ENCODE data around the gene MYEOV. TPM values are rescaled to one million over a fixed set of nuclear protein-coding genes. Genes with fewer than 3 reads are reported as not detected.

Gene MYEOV
- total and polyA plus RNA-seq, 4 donors = 0.79 to 0.90 TPM; not detected in 2

GRCh38 chr11:69250186-69251056 lies 43.5 kb upstream of the MYEOV start:
- 85% methylated on average over 16 of the region's 16 CpGs for WGBS
- TF ChIP-seq EGR1 (IDR thresholded peaks at IDR 0.05; ENCODE audit: low read depth in 2 of 2) (no peak), FOXA1 (IDR thresholded peaks at IDR 0.05) (no peak), REST (IDR thresholded peaks at IDR 0.05) (no peak), HNF4G (IDR thresholded peaks at IDR 0.05) (no peak), JUND (IDR thresholded peaks at IDR 0.05) (no peak), RAD21 (IDR thresholded peaks at IDR 0.05) (no peak), MAX (IDR thresholded peaks at IDR 0.05) (no peak)
- Histone ChIP-seq H3K9me3 (ENCODE audit: control insufficient read depth in 4 of 4, low read length in 3 of 4) (peaks cover 0 to 5% (median 2%) of the 10 kb centered on the region in 4 donors), H3K4me3 (ENCODE audit: low read depth in 1 of 3, low read length in 3 of 3) (no peak overlapping the region), H3K27me3 (ENCODE audit: control insufficient read depth in 4 of 4, insufficient read depth in 4 of 4, low read length in 3 of 4) (no peaks in the 10 kb centered on the region), H3K27ac (ENCODE audit: low read depth in 1 of 2, low read length in 2 of 2) (no peak overlapping the region), H3K4me1 (ENCODE audit: control insufficient read depth in 4 of 4, insufficient read depth in 4 of 4, low read length in 3 of 4) (no peaks in the 10 kb centered on the region), H3K9ac (ENCODE audit: low read depth in 1 of 2, low read length in 2 of 2) (no peak overlapping the region), H3K36me3 (ENCODE audit: control insufficient read depth in 4 of 4, insufficient read depth in 3 of 4, low read depth in 1 of 4, low read length in 3 of 4) (no peaks in the 10 kb centered on the region)
- no peak for DNase-seq (ENCODE audit: low spot score)

GRCh38 chr11:69251057-69251393 lies 42.9 kb upstream of the MYEOV start:
- 87% methylated on average over 10 of the region's 10 CpGs for WGBS
- Histone ChIP-seq H3K9me3 (ENCODE audit: control insufficient read depth in 4 of 4, low read length in 3 of 4) (peaks cover 0 to 5% (median 2%) of the 10 kb centered on the region in 4 donors), H3K36me3 (ENCODE audit: control insufficient read depth in 4 of 4, insufficient read depth in 3 of 4, low read depth in 1 of 4, low read length in 3 of 4) (no peaks in the 10 kb centered on the region), H3K27ac (ENCODE audit: low read depth in 1 of 2, low read length in 2 of 2) (no peak overlapping the region), H3K4me3 (ENCODE audit: low read depth in 1 of 3, low read length in 3 of 3) (no peak overlapping the region), H3K9ac (ENCODE audit: low read depth in 1 of 2, low read length in 2 of 2) (no peak overlapping the region), H3K4me1 (ENCODE audit: control insufficient read depth in 4 of 4, insufficient read depth in 4 of 4, low read length in 3 of 4) (no peaks in the 10 kb centered on the region), H3K27me3 (ENCODE audit: control insufficient read depth in 4 of 4, insufficient read depth in 4 of 4, low read length in 3 of 4) (no peaks in the 10 kb centered on the region)
- TF ChIP-seq FOXA1 (IDR thresholded peaks at IDR 0.05) (no peak), JUND (IDR thresholded peaks at IDR 0.05) (no peak), CTCF (IDR thresholded peaks at IDR 0.05; ENCODE audit: low read depth, low read length, missing input control) (no peak), RXRA (IDR thresholded peaks at IDR 0.05) (no peak), YY1 (IDR thresholded peaks at IDR 0.05) (no peak), GABPA (IDR thresholded peaks at IDR 0.05 in 1 of 2, conservative IDR thresholded peaks at IDR 0.05 in 1 of 2) (no peak), NR2F2 (IDR thresholded peaks at IDR 0.05) (no peak), ATF3 (IDR thresholded peaks at IDR 0.05) (no peak), SP1 (IDR thresholded peaks at IDR 0.05) (no peak), TAF1 (conservative IDR thresholded peaks at IDR 0.05) (no peak), EGR1 (IDR thresholded peaks at IDR 0.05; ENCODE audit: low read depth in 2 of 2) (no peak), RAD21 (IDR thresholded peaks at IDR 0.05) (no peak), FOXA2 (IDR thresholded peaks at IDR 0.05) (no peak)
- TF ChIP-seq, protein P1, sequence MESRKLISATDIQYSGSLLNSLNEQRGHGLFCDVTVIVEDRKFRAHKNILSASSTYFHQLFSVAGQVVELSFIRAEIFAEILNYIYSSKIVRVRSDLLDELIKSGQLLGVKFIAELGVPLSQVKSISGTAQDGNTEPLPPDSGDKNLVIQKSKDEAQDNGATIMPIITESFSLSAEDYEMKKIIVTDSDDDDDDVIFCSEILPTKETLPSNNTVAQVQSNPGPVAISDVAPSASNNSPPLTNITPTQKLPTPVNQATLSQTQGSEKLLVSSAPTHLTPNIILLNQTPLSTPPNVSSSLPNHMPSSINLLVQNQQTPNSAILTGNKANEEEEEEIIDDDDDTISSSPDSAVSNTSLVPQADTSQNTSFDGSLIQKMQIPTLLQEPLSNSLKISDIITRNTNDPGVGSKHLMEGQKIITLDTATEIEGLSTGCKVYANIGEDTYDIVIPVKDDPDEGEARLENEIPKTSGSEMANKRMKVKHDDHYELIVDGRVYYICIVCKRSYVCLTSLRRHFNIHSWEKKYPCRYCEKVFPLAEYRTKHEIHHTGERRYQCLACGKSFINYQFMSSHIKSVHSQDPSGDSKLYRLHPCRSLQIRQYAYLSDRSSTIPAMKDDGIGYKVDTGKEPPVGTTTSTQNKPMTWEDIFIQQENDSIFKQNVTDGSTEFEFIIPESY (IDR thresholded peaks at IDR 0.05) = no peak
- no peak for DNase-seq (ENCODE audit: low spot score)
